ENCODE results near the gene TRIM13. TPM values are rescaled to one million over a fixed set of nuclear protein-coding genes. Genes with fewer than 3 reads are reported as not detected.

Gene TRIM13
- total and polyA plus RNA-seq, 2 of the 8 experiments (the other 6 are each of a cell fraction or from before 2014, with no cell fraction given): 21.2 to 31.5 TPM

DNA sequence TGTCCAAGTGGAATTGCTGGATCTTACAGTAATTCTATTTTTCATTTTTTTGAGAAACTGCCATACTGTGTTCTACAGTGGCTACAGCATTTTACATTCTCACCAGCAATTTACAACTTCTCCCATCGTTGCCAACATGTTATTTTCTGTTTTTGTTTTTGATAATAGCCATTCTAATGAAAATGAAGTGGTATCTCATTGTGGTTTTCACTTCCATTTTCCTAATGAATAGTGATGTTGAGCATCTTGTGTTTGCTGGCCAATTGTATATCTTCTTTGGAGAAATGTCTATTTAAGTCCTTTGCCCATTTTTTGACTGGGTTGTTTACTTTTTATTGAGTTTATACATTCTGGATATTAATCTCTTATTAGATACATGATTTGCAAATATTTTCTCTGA is 57.0 kb downstream of the TRIM13 start:
- Histone ChIP-seq H4K20me1 (replicated peaks in 1 of 2; ENCODE audit: control insufficient read depth in 1 of 2, insufficient read depth in 2 of 2, low read length in 2 of 2) (no peaks in the 10 kb centered on the region), H4K5ac (ENCODE audit: insufficient read length, low read depth, low read length) (no peak overlapping the region), H2BK120ac (replicated peaks; ENCODE audit: low read depth, low read length) (no peak overlapping the region), H2BK15ac (ENCODE audit: low read length) (no peak overlapping the region), H3K27ac (ENCODE audit: low read depth, low read length) (no peak overlapping the region), H2AFZ (ENCODE audit: low read length) (no peak overlapping the region), H2BK5ac (ENCODE audit: low read depth, low read length) (no peak overlapping the region), H3K4ac (replicated peaks; ENCODE audit: insufficient read length, low read depth, low read length) (no peak overlapping the region), H3K14ac (ENCODE audit: insufficient read length) (no peak overlapping the region), H4K91ac (replicated peaks; ENCODE audit: insufficient read length, low read length) (no peak overlapping the region), H3K4me3 (ENCODE audit: extremely low read depth in 1 of 4, insufficient read depth in 2 of 4, low read depth in 3 of 4, low read length in 4 of 4) (no peak overlapping the region), H3K18ac (ENCODE audit: extremely low read depth, low read length) (no peak overlapping the region), H3K4me1 (replicated peaks in 1 of 4; ENCODE audit: control insufficient read depth in 3 of 4, insufficient read depth in 4 of 4, low read length in 3 of 4) (no peaks in the 10 kb centered on the region), H3K27me3 (replicated peaks in 1 of 4; ENCODE audit: control insufficient read depth in 3 of 4, extremely low read depth in 1 of 4, insufficient read depth in 3 of 4, low read length in 3 of 4) (no peaks in the 10 kb centered on the region), H2BK20ac (ENCODE audit: low read length) (no peak overlapping the region), H2BK12ac (ENCODE audit: low read depth, low read length) (no peak overlapping the region), H3K79me1 (ENCODE audit: low read depth, low read length) (no peaks in the 10 kb centered on the region; the same call in 1 of the 2 replicates), H3K9me3 (ENCODE audit: insufficient read depth in 2 of 2, low read depth in 1 of 2, low read length in 1 of 2) (no peaks in the 10 kb centered on the region), H3K56ac (replicated peaks; ENCODE audit: insufficient read length, low read depth, low read length) (no peak overlapping the region), H3K36me3 (ENCODE audit: control insufficient read depth in 2 of 4, insufficient read depth in 4 of 4, low read length in 3 of 4) (no peaks in the 10 kb centered on the region), H3K79me2 (ENCODE audit: control insufficient read depth in 1 of 2, insufficient read depth in 2 of 2, low read length in 2 of 2) (no peaks in the 10 kb centered on the region), H3K23ac (ENCODE audit: insufficient read length) (no peak overlapping the region), H3K23me2 (ENCODE audit: low read depth, low read length) (no peaks in the 10 kb centered on the region), H2AK5ac (ENCODE audit: low read depth, low read length) (no peak overlapping the region), H3K9ac (replicated peaks in 1 of 4; ENCODE audit: extremely low read depth in 1 of 4, low read depth in 3 of 4, low read length in 3 of 4) (no peak overlapping the region), H3K4me2 (ENCODE audit: insufficient read depth in 1 of 2, low read depth in 2 of 2, low read length in 2 of 2) (no peak overlapping the region), H4K8ac (ENCODE audit: extremely low read depth, insufficient read depth, low read length) (no peak overlapping the region)
- DNase-seq (ENCODE audit: low read depth in 1 of 2, low spot score in 2 of 2) (no peak), FAIRE-seq (no peak)
- WGBS, 2 experiments (ENCODE audit: extremely low coverage in 1 of 2, insufficient coverage in 1 of 2, insufficient read length in 1 of 2, insufficient replicate concordance in 2 of 2, low coverage in 1 of 2, low lambda C conversion rate in 2 of 2, missing lambda C conversion rate in 1 of 2): 79% methylated on average over 1 of the region's 1 CpG; no CpG with 5 or more reads in 1 of the 2 experiments
- POLR2A ChIA-PET (ENCODE audit: partially characterized antibody): no interaction called here
- TF ChIP-seq CREB1 (IDR thresholded peaks at IDR 0.05): no peak
- no peak for TF ChIP-seq NANOG (IDR thresholded peaks at IDR 0.05; ENCODE audit: insufficient read depth, low read depth, low read length, poor library complexity, severe bottlenecking)
- no peak for TF ChIP-seq BACH1 (IDR thresholded peaks at IDR 0.05; ENCODE audit: low read length)
- TF ChIP-seq YY1 (IDR thresholded peaks at IDR 0.05; ENCODE audit: low read depth, low read length): no peak
- TF ChIP-seq, protein P1, sequence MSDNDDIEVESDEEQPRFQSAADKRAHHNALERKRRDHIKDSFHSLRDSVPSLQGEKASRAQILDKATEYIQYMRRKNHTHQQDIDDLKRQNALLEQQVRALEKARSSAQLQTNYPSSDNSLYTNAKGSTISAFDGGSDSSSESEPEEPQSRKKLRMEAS (IDR thresholded peaks at IDR 0.05): no peak
- TF ChIP-seq CEBPB (IDR thresholded peaks at IDR 0.05; ENCODE audit: low read depth, low read length): no peak
- no peak for TF ChIP-seq HDAC6 (IDR thresholded peaks at IDR 0.05; ENCODE audit: low read depth, low read length)
- TF ChIP-seq TBP (IDR thresholded peaks at IDR 0.05; ENCODE audit: low read depth, low read length): no peak
- no peak for TF ChIP-seq RXRA (IDR thresholded peaks at IDR 0.05; ENCODE audit: insufficient read depth, low read depth, low read length)
- CTCF ChIA-PET (ENCODE audit: partially characterized antibody): no interaction called here
